H1 (cell line): ENCODE data around the gene FOXP2. TPM values are rescaled to one million over a fixed set of nuclear protein-coding genes. Genes with fewer than 3 reads are reported as not detected.
A peak's percentile ranks its signal among the peaks of the same experiment; 100 is the strongest.

Source experiments
- CTCF ChIA-PET: fragments of 300-600 bp; sonication (Branson Sonifier 250); formaldehyde crosslinking; loops from one replicate; lab custom pipeline; 2021; ENCODE audit not compliant: partially characterized antibody; lab: Charles Lee
- POLR2A ChIA-PET: fragments of 300-600 bp; sonication (Branson Sonifier 250); formaldehyde crosslinking; loops from one replicate; lab custom pipeline; 2021; ENCODE audit warnings: inconsistent platforms; ENCODE audit not compliant: partially characterized antibody; lab: Charles Lee
- DNase-seq, 2 experiments: peaks; one replicate each; pipeline versions ENCODE4 v3.0.0 to v3.0.0-alpha.2; 2010 to 2022; ENCODE audit warnings: low spot score in 2 of 2, low read depth in 1 of 2, mixed read lengths in 1 of 2
- FAIRE-seq: peaks from 2 replicates; lab custom pipeline; 2011; peaks lifted over from hg19 to GRCh38; lab: Jason Lieb, UNC
- H2AFZ ChIP-seq: 2 replicates; pipeline ENCODE4 v1.8.1; 2012; ENCODE audit warnings: low read length, inconsistent platforms
- H2AK5ac ChIP-seq: 2 replicates; pipeline ENCODE4 v1.6.1; 2013; ENCODE audit warnings: low read depth, low read length
- H2BK120ac ChIP-seq: replicated peaks from 2 replicates; pipeline ENCODE3; 2013; ENCODE audit warnings: low read depth, low read length, inconsistent platforms
- H2BK12ac ChIP-seq: 2 replicates; pipeline ENCODE4 v1.6.1; 2013; ENCODE audit warnings: low read depth, low read length
- H2BK15ac ChIP-seq: 2 replicates; pipeline ENCODE4 v1.6.1; 2013; ENCODE audit warnings: low read length
- H2BK20ac ChIP-seq: 2 replicates; pipeline ENCODE4 v1.6.1; 2013; ENCODE audit warnings: low read length
- H2BK5ac ChIP-seq: 2 replicates; pipeline ENCODE4 v1.6.1; 2013; ENCODE audit warnings: low read depth, low read length
- H3K14ac ChIP-seq: 2 replicates; pipeline ENCODE4 v1.6.1; 2013; ENCODE audit warnings: inconsistent platforms; ENCODE audit not compliant: insufficient read length
- H3K18ac ChIP-seq: 2 replicates; pipeline ENCODE4 v1.6.1; 2013; ENCODE audit warnings: low read length; ENCODE audit errors: extremely low read depth
- H3K23ac ChIP-seq: 2 replicates; pipeline ENCODE4 v1.6.1; 2013; ENCODE audit warnings: inconsistent platforms; ENCODE audit not compliant: insufficient read length
- H3K23me2 ChIP-seq: 2 replicates; pipeline ENCODE4 v1.6.1; 2013; ENCODE audit warnings: low read depth, low read length
- H3K27ac ChIP-seq: 2 replicates; pipeline ENCODE4 v1.6.1; 2011; ENCODE audit warnings: low read depth, low read length, inconsistent platforms
- H3K27me3 ChIP-seq, 4 experiments: replicated peaks in 1 of 4; 1 replicate in 1 of 4; 2 replicates in 3 of 4; pipeline versions ENCODE4 v1.6.1 to v1.8.1; 2011 to 2013; ENCODE audit warnings: low read length in 3 of 4, mild to moderate bottlenecking in 3 of 4, inconsistent platforms in 2 of 4, mixed read lengths in 2 of 4, moderate library complexity in 1 of 4; ENCODE audit not compliant: control insufficient read depth in 3 of 4, insufficient read depth in 3 of 4; ENCODE audit errors: extremely low read depth in 1 of 4
- H3K36me3 ChIP-seq, 4 experiments: 2 replicates each; pipeline versions ENCODE4 v1.6.1 to v1.8.1; 2011 to 2013; ENCODE audit warnings: mild to moderate bottlenecking in 4 of 4, low read length in 3 of 4, moderate library complexity in 2 of 4, control low read depth in 1 of 4, inconsistent platforms in 1 of 4; ENCODE audit not compliant: insufficient read depth in 4 of 4, control insufficient read depth in 2 of 4
- H3K4ac ChIP-seq: replicated peaks from 2 replicates; pipeline ENCODE3; 2013; ENCODE audit warnings: low read length, low read depth, mixed read lengths, inconsistent platforms; ENCODE audit not compliant: insufficient read length
- H3K4me1 ChIP-seq, 4 experiments: replicated peaks in 1 of 4; 1 replicate in 1 of 4; 2 replicates in 3 of 4; pipeline versions ENCODE4 v1.6.1 to v1.8.1; 2011 to 2013; ENCODE audit warnings: low read length in 3 of 4, inconsistent platforms in 2 of 4, mixed read lengths in 1 of 4; ENCODE audit not compliant: insufficient read depth in 4 of 4, control insufficient read depth in 3 of 4
- H3K4me2 ChIP-seq, 2 experiments: 2 replicates each; pipeline versions ENCODE4 v1.6.1 to v1.8.1; 2011 to 2013; ENCODE audit warnings: low read depth in 2 of 2, low read length in 2 of 2, control low read depth in 1 of 2, inconsistent platforms in 1 of 2, mild to moderate bottlenecking in 1 of 2; ENCODE audit not compliant: insufficient read depth in 1 of 2
- H3K4me3 ChIP-seq, 4 experiments: fragments of 200-600, 300-600 bp in 1 of 4; sonication (generic), shearing (Covaris generic), sonication (Bioruptor Twin) in 1 of 4; 2 replicates each; pipeline versions ENCODE4 v1.5.1 to v1.8.1; 2011 to 2016; ENCODE audit warnings: low read length in 4 of 4, low read depth in 3 of 4, control low read depth in 2 of 4, inconsistent platforms in 2 of 4, mild to moderate bottlenecking in 2 of 4, mixed read lengths in 1 of 4, moderate library complexity in 1 of 4; ENCODE audit not compliant: insufficient read depth in 2 of 4; ENCODE audit errors: extremely low read depth in 1 of 4
- H3K56ac ChIP-seq: replicated peaks from 2 replicates; pipeline ENCODE3; 2013; ENCODE audit warnings: low read depth, mild to moderate bottlenecking, mixed read lengths, low read length, inconsistent platforms; ENCODE audit not compliant: insufficient read length
- H3K79me1 ChIP-seq: 2 replicates; pipeline ENCODE4 v1.6.1; 2013; ENCODE audit warnings: low read depth, low read length, control low read depth
- H3K79me2 ChIP-seq, 2 experiments: 2 replicates each; pipeline versions ENCODE4 v1.6.1 to v1.8.1; 2012 to 2013; ENCODE audit warnings: low read length in 2 of 2, mild to moderate bottlenecking in 2 of 2, inconsistent platforms in 1 of 2; ENCODE audit not compliant: insufficient read depth in 2 of 2, control insufficient read depth in 1 of 2
- H3K9ac ChIP-seq, 4 experiments: replicated peaks in 1 of 4; 1 replicate in 1 of 4; 2 replicates in 3 of 4; pipeline versions ENCODE4 v1.6.1 to v1.8.1; 2011 to 2013; ENCODE audit warnings: low read depth in 3 of 4, low read length in 3 of 4, control low read depth in 2 of 4, mild to moderate bottlenecking in 2 of 4, moderate library complexity in 2 of 4, inconsistent platforms in 1 of 4; ENCODE audit errors: extremely low read depth in 1 of 4
- H3K9me3 ChIP-seq, 2 experiments: 2 replicates each; pipeline versions ENCODE4 v1.6.1 to v1.8.1; 2012 to 2013; ENCODE audit warnings: mild to moderate bottlenecking in 2 of 2, moderate library complexity in 2 of 2, control low read depth in 1 of 2, inconsistent platforms in 1 of 2, low read depth in 1 of 2, low read length in 1 of 2, mixed read lengths in 1 of 2; ENCODE audit not compliant: insufficient read depth in 2 of 2
- H4K20me1 ChIP-seq, 2 experiments: replicated peaks in 1 of 2; 2 replicates each; pipeline versions ENCODE3 to v1.8.1; 2011 to 2013; ENCODE audit warnings: inconsistent platforms in 2 of 2, low read length in 2 of 2, mild to moderate bottlenecking in 1 of 2; ENCODE audit not compliant: insufficient read depth in 2 of 2, control insufficient read depth in 1 of 2
- H4K5ac ChIP-seq: 2 replicates; pipeline ENCODE4 v1.6.1; 2013; ENCODE audit warnings: low read length, low read depth, mixed read lengths, inconsistent platforms; ENCODE audit not compliant: insufficient read length
- H4K8ac ChIP-seq: 2 replicates; pipeline ENCODE4 v1.8.0; 2013; ENCODE audit warnings: mild to moderate bottlenecking, moderate library complexity, low read length, inconsistent platforms; ENCODE audit not compliant: insufficient read depth; ENCODE audit errors: extremely low read depth
- H4K91ac ChIP-seq: replicated peaks from 2 replicates; pipeline ENCODE3; 2013; ENCODE audit warnings: low read length, mixed read lengths, inconsistent platforms; ENCODE audit not compliant: insufficient read length
- RAD21 ChIP-seq, 2 experiments: IDR thresholded peaks in 1 of 2; conservative IDR thresholded peaks in 1 of 2; 2 replicates each; pipeline ENCODE4 v1.6.1; 2011; ENCODE audit warnings: low read depth in 2 of 2, low read length in 2 of 2, improper control_type of control experiment in 1 of 2, inconsistent platforms in 1 of 2, mild to moderate bottlenecking in 1 of 2, moderate library complexity in 1 of 2
- RXRA ChIP-seq: IDR thresholded peaks from 2 replicates; pipeline ENCODE4 v1.6.1; 2011; ENCODE audit warnings: low read depth, mild to moderate bottlenecking, low read length, moderate library complexity; ENCODE audit not compliant: insufficient read depth
- SP4 ChIP-seq: IDR thresholded peaks from 2 replicates; pipeline ENCODE4 v1.6.1; 2012; ENCODE audit warnings: low read length, inconsistent platforms
- TAF1 ChIP-seq: IDR thresholded peaks from 2 replicates; pipeline ENCODE4 v1.6.1; 2011; ENCODE audit warnings: mild to moderate bottlenecking, low read depth, low read length
- WGBS, 2 experiments: shearing (Covaris generic) in 1 of 2; methylation state at CpG; one replicate each; pipeline versions ENCODE4 v1.1.6 to v1.1.7; 2013 to 2015; ENCODE audit warnings: low lambda C conversion rate in 2 of 2, mixed read lengths in 2 of 2, inconsistent platforms in 1 of 2, low coverage in 1 of 2, missing lambda C conversion rate in 1 of 2; ENCODE audit not compliant: insufficient replicate concordance in 2 of 2, insufficient coverage in 1 of 2, insufficient read length in 1 of 2; ENCODE audit errors: extremely low coverage in 1 of 2, missing lambda C conversion rate in 1 of 2; 5-methylcytosine and 5-hydroxymethylcytosine counted together
- polyA plus RNA-seq, 7 experiments: library from polyadenylated mRNA; depleted of rRNA in 3 of 7; stranded (reverse) in 5 of 7; unstranded in 2 of 7; fragments of >200 nt in 5 of 7; fragments of 200-250 nt in 2 of 7; gene quantifications; 1 replicate in 5 of 7; 2 replicates in 1 of 7; 4 replicates in 1 of 7; pipeline versions ENCODE4 v1.2.1 to v1.2.3, GENCODE V29; 2011 to 2013; ENCODE audit warnings: missing spikeins in 2 of 7, mixed read lengths in 2 of 7
- total RNA-seq: library from RNA; stranded (reverse); fragmentation: NEBNext Ultra II Directional; extraction: Animal tissue kit (Norgen Biotek cat#: 25700); gene quantifications from 2 replicates; pipeline ENCODE4 v1.2.1, GENCODE V29; 2021
- TF ChIP-seq, protein P1 (sequence below), 3 experiments: IDR thresholded peaks; 1 replicate in 2 of 3; 2 replicates in 1 of 3; pipeline versions ENCODE4 v1.5.1 to v1.6.1; 2011; ENCODE audit warnings: low read length in 3 of 3, mild to moderate bottlenecking in 3 of 3, inconsistent platforms in 2 of 3, low read depth in 1 of 3, moderate library complexity in 1 of 3; ENCODE audit not compliant: insufficient read depth in 1 of 3; ENCODE audit errors: control extremely low read depth in 1 of 3

The FOXP2 gene
- total and polyA plus RNA-seq, 2 of the 8 experiments (the other 6 are each of a cell fraction or from before 2014, with no cell fraction given) = 0.09 to 0.43 TPM

- Histone ChIP-seq H3K4ac (no peak overlapping the region), H2AFZ (no peak overlapping the region), H2BK12ac (no peak overlapping the region), H3K79me1 (no peaks in the 10 kb centered on the region), H3K79me2 (no peaks in the 10 kb centered on the region), H2BK5ac (no peak overlapping the region), H3K23me2 (no peaks in the 10 kb centered on the region), H4K8ac (no peak overlapping the region), H3K18ac (no peak overlapping the region), H3K36me3 (no peaks in the 10 kb centered on the region), H3K14ac (no peak overlapping the region), H3K9ac (no peak overlapping the region), H3K27me3 (no peaks in the 10 kb centered on the region), H2BK120ac (no peak overlapping the region), H3K23ac (no peak overlapping the region), H3K4me1 (no peaks in the 10 kb centered on the region), H3K4me2 (no peak overlapping the region), H3K56ac (no peak overlapping the region), H2BK20ac (no peak overlapping the region), H3K4me3 (no peak overlapping the region), H3K9me3 (no peaks in the 10 kb centered on the region), H2BK15ac (no peak overlapping the region), H3K27ac (no peak overlapping the region)
- no peak for DNase-seq
- POLR2A ChIA-PET = no interaction called here
- TF ChIP-seq RXRA = no peak
- TF ChIP-seq SP4 = no peak
- TF ChIP-seq, protein P1, sequence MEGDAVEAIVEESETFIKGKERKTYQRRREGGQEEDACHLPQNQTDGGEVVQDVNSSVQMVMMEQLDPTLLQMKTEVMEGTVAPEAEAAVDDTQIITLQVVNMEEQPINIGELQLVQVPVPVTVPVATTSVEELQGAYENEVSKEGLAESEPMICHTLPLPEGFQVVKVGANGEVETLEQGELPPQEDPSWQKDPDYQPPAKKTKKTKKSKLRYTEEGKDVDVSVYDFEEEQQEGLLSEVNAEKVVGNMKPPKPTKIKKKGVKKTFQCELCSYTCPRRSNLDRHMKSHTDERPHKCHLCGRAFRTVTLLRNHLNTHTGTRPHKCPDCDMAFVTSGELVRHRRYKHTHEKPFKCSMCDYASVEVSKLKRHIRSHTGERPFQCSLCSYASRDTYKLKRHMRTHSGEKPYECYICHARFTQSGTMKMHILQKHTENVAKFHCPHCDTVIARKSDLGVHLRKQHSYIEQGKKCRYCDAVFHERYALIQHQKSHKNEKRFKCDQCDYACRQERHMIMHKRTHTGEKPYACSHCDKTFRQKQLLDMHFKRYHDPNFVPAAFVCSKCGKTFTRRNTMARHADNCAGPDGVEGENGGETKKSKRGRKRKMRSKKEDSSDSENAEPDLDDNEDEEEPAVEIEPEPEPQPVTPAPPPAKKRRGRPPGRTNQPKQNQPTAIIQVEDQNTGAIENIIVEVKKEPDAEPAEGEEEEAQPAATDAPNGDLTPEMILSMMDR (IDR thresholded peaks at IDR 0.05; ENCODE audit: control extremely low read depth in 1 of 3, insufficient read depth in 1 of 3, low read depth in 1 of 3, low read length in 3 of 3) = peak in 2 of 3 experiments; percentile 21 to 60; a peak in 2 of 4 replicates
- TF ChIP-seq RAD21 (IDR thresholded peaks at IDR 0.05 in 1 of 2, conservative IDR thresholded peaks at IDR 0.05 in 1 of 2; ENCODE audit: low read depth in 2 of 2, low read length in 2 of 2) = peak; percentile 43 to 51
- no peak for TF ChIP-seq TAF1
- TF ChIP-seq, all 59 proteins: peak for 2
- H4K20me1 ChIP-seq = no peaks in the 10 kb centered on the region
- H2AK5ac ChIP-seq = no peak overlapping the region
- 91% methylated on average over 7 of the region's 7 CpGs; no CpG with 5 or more reads in 1 of the 2 experiments for WGBS, 2 experiments
- CTCF ChIA-PET = interaction anchor here (0.7 to 1.9 kb wide), 5 partner anchors 10 to 316 kb away, joined by 3 to 5 read pairs (median 3); no protein-coding TSS in a partner anchor
- no peak overlapping the region for H4K91ac ChIP-seq
- FAIRE-seq = peak; percentile 66
- no peak overlapping the region for H4K5ac ChIP-seq
These were observed 8.2 kb downstream of the FOXP2 start for GRCh38 chr7:114422507-114423501.
